GM12891 (cell line): Measurements from ENCODE around the gene SRPK3.

ENCODE experiments used
- POLR2A ChIP-seq: IDR thresholded peaks from 2 replicates; pipeline ENCODE4 v1.6.1; 2011; ENCODE audit warnings: low read depth, low read length, control low read depth
- POLR2AphosphoS5 ChIP-seq: IDR thresholded peaks from 2 replicates; pipeline ENCODE4 v1.6.1; 2011; ENCODE audit warnings: low read depth, low read length, control low read depth
- POU2F2 ChIP-seq: IDR thresholded peaks from 2 replicates; pipeline ENCODE4 v1.6.1; 2011; ENCODE audit warnings: low read depth, mild to moderate bottlenecking, control low read depth, low read length, moderate library complexity
- TAF1 ChIP-seq: IDR thresholded peaks from 2 replicates; pipeline ENCODE4 v1.6.1; 2011; ENCODE audit warnings: low read depth, low read length, control low read depth

DNA sequence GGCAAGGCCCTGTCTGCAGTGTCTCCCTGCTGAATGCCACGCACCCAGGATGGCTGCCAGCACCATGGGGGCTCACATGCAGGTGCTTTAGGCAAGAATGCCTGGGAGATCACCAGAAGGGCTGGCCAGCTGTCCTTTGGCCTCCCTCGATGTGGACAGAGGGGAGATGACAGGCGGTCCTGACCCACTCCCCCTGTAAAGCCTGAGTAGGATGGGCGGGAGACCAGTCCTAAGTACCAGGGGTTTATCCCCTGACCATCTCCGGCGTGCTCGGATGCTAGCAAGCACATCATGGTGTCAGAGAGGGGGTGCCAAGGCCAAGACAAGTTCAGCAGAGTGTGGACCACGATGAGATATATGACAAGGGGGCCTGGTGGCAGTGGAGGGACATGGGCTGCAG lies 44.2 kb downstream of the SRPK3 start:
- TF ChIP-seq POLR2A, result no peak
- TF ChIP-seq POU2F2, result no peak
- TF ChIP-seq POLR2AphosphoS5, result no peak
- no peak for TF ChIP-seq TAF1
